Measurements from ENCODE around the gene THBD.
A peak's percentile ranks its signal among the peaks of the same experiment; 100 is the strongest.

The THBD gene

GRCh38 chr20:22999756-23000155 lies 49.7 kb downstream of the THBD start:
- H3K4me3 ChIP-seq (ENCODE audit: severe bottlenecking), result no peak overlapping the region
- H3K9me3 ChIP-seq (ENCODE audit: severe bottlenecking), result no peaks in the 10 kb centered on the region
- H3K27ac ChIP-seq (ENCODE audit: poor library complexity, severe bottlenecking), result peak overlapping the region; percentile 45
- peaks cover 3% of the 10 kb centered on the region for H3K4me1 ChIP-seq (ENCODE audit: insufficient read depth, poor library complexity, severe bottlenecking)
- ATAC-seq (ENCODE audit: low read depth) (peak; percentile 70), DNase-seq (ENCODE audit: low spot score) (no peak)
- no peaks in the 10 kb centered on the region for H3K27me3 ChIP-seq (ENCODE audit: insufficient read depth, poor library complexity, severe bottlenecking)
- TF ChIP-seq, protein P1, sequence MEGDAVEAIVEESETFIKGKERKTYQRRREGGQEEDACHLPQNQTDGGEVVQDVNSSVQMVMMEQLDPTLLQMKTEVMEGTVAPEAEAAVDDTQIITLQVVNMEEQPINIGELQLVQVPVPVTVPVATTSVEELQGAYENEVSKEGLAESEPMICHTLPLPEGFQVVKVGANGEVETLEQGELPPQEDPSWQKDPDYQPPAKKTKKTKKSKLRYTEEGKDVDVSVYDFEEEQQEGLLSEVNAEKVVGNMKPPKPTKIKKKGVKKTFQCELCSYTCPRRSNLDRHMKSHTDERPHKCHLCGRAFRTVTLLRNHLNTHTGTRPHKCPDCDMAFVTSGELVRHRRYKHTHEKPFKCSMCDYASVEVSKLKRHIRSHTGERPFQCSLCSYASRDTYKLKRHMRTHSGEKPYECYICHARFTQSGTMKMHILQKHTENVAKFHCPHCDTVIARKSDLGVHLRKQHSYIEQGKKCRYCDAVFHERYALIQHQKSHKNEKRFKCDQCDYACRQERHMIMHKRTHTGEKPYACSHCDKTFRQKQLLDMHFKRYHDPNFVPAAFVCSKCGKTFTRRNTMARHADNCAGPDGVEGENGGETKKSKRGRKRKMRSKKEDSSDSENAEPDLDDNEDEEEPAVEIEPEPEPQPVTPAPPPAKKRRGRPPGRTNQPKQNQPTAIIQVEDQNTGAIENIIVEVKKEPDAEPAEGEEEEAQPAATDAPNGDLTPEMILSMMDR (IDR thresholded peaks at IDR 0.05; ENCODE audit: poor library complexity, severe bottlenecking), result no peak
- H3K36me3 ChIP-seq (ENCODE audit: low read depth), result no peaks in the 10 kb centered on the region

GRCh38 chr20:22998476-22998875 lies 51.0 kb downstream of the THBD start:
- no peaks in the 10 kb centered on the region for H3K9me3 ChIP-seq (ENCODE audit: severe bottlenecking)
- TF ChIP-seq, protein P1 (IDR thresholded peaks at IDR 0.05; ENCODE audit: poor library complexity, severe bottlenecking), result no peak
- H3K27me3 ChIP-seq (ENCODE audit: insufficient read depth, poor library complexity, severe bottlenecking), result no peaks in the 10 kb centered on the region
- no peak overlapping the region for H3K27ac ChIP-seq (ENCODE audit: poor library complexity, severe bottlenecking)
- peaks cover 3% of the 10 kb centered on the region for H3K4me1 ChIP-seq (ENCODE audit: insufficient read depth, poor library complexity, severe bottlenecking)
- DNase-seq (ENCODE audit: low spot score) (no peak), ATAC-seq (ENCODE audit: low read depth) (no peak)
- H3K4me3 ChIP-seq (ENCODE audit: severe bottlenecking), result no peak overlapping the region
- H3K36me3 ChIP-seq (ENCODE audit: low read depth), result no peaks in the 10 kb centered on the region

DNA sequence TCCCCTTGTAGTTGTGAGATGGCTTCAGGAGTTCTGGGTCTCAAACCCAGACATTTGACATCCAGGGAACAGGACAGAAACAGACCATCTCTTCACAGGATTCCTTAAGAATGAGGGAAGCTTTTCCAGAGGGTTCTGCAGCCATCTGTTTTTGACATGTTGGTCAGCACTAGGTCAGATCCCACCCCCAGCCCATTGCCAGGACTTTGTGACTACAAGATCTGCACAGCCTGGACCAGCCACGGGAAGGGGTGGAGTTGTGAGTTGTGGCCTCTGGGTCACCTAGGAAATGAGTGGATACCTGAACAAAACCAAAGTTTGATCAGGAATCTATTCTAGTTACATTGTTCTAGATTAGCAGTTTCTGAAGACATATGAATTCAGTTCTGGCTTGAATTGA lies 53.5 kb downstream of the THBD start:
- TF ChIP-seq, protein P1 (IDR thresholded peaks at IDR 0.05; ENCODE audit: poor library complexity, severe bottlenecking), result no peak
- no peaks in the 10 kb centered on the region for H3K36me3 ChIP-seq (ENCODE audit: low read depth)

More for the DNA sequence above, 53.5 kb downstream of the THBD start:
- DNase-seq (ENCODE audit: low spot score) (peak; percentile 24), ATAC-seq (ENCODE audit: low read depth) (no peak)
- H3K4me3 ChIP-seq (ENCODE audit: severe bottlenecking), result no peak overlapping the region
- peaks cover 3% of the 10 kb centered on the region for H3K4me1 ChIP-seq (ENCODE audit: insufficient read depth, poor library complexity, severe bottlenecking)
- no peaks in the 10 kb centered on the region for H3K9me3 ChIP-seq (ENCODE audit: severe bottlenecking)
- no peak overlapping the region for H3K27ac ChIP-seq (ENCODE audit: poor library complexity, severe bottlenecking)
- H3K27me3 ChIP-seq (ENCODE audit: insufficient read depth, poor library complexity, severe bottlenecking), result no peaks in the 10 kb centered on the region
